Measurements from ENCODE around the gene PHEX. TPM values are rescaled to one million over a fixed set of nuclear protein-coding genes. Genes with fewer than 3 reads are reported as not detected.

PHEX gene
- total RNA-seq, 5 donors from 2014 or later (not counting 1 experiment from before 2014, with no cell fraction given), result 0.07 to 0.35 (median 0.16) TPM

DNA sequence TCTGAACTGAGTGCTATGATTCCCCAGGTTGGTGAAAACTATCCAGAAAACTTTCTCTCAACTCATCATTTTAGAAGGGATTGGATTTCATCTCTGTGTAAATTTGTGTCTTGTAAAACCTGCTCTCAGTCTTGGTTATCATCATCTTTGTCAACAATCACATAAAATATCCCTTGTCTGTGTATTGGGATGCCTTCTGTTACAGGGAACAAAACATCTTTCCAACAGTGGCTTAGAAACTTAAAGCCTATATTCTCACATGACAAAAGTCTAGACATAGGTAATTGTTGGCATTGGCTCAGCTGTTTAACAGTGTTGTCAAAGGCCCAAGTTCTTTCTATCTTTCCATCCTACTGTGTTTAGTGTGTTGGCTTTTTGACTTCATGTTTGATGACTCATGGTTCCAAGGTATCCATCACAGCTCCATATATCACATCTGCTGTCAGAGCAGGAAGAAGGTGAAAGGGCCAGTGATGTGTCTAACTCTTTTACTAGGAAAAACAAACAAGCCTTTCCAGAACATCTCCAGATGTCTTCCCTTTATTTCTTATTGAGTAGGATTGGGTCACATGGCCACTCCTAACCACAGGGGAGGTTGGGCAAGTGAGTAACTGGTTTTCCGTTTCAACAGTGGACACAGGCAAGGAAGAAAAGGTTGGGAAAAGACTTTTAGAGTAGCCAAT, 65.0 kb downstream of the PHEX start:
- H3K4me3 ChIP-seq (ENCODE audit: control insufficient read depth in 1 of 2, extremely low read depth in 1 of 2, low read length in 1 of 2), result no peak overlapping the region
- H3K36me3 ChIP-seq (ENCODE audit: control insufficient read depth in 2 of 2, extremely low read depth in 1 of 2, insufficient read depth in 1 of 2, low read length in 1 of 2), result no peaks in the 10 kb centered on the region
- WGBS (ENCODE audit: insufficient coverage), result no CpG with 5 or more reads among the region's 1 CpG
- Mint-ChIP-seq H3K4me1 (no peaks in the 10 kb centered on the region), H3K27ac (no peak overlapping the region), H3K9me3 (no peaks in the 10 kb centered on the region), H3K36me3 (no peaks in the 10 kb centered on the region), H3K4me3 (no peak overlapping the region), H3K27me3 (peaks cover 0 to 27% of the 10 kb centered on the region in 2 donors)
- CTCF ChIA-PET, result no interaction called here
- no peaks in the 10 kb centered on the region for H3K27me3 ChIP-seq (replicated peaks in 1 of 2; ENCODE audit: control insufficient read depth in 2 of 2, extremely low read depth in 1 of 2, insufficient read depth in 2 of 2, low read length in 1 of 2)
- POLR2A ChIA-PET, result interaction anchor here in 1 of 2 donors (0.7 kb wide), 1 partner anchor 1463 kb away, joined by 3 read pairs; no protein-coding TSS in a partner anchor
- no peaks in the 10 kb centered on the region for H3K9me3 ChIP-seq
- ATAC-seq (replicated peaks in 1 of 4) (no peak), DNase-seq (no peak)
- no peaks in the 10 kb centered on the region for H3K4me1 ChIP-seq (ENCODE audit: control insufficient read depth in 1 of 2, extremely low read depth in 1 of 2, insufficient read depth in 2 of 2, low read length in 2 of 2)
- no peak overlapping the region for H3K27ac ChIP-seq (ENCODE audit: low read length)

DNA sequence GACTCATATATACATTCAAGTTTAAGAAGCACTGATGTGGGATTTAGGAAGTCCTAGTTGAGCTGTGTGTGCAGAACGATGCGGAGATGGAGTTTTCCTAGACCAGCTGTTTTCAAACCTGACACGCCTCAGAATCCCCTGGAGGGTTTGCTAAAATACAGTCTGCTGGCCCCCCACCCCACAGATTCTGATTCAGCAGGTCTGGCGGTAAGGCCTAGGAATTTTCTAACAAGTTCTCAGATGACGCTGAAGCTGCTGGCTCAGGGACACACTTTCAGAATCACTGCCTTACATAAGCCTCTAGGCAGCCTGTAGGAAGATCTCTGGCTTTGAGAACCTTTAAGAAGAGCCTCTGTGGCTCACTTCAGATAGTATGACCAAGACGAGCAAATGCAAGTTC, 73.1 kb downstream of the PHEX start:
- no peak for DNase-seq
- Mint-ChIP-seq H3K4me1 (no peaks in the 10 kb centered on the region), H3K36me3 (no peaks in the 10 kb centered on the region), H3K27me3 (peaks cover 0 to 10% of the 10 kb centered on the region in 2 donors), H3K9me3 (no peaks in the 10 kb centered on the region), H3K4me3 (no peak overlapping the region), H3K27ac (no peak overlapping the region)
- Histone ChIP-seq H3K27ac (ENCODE audit: low read length) (no peak overlapping the region), H3K4me1 (ENCODE audit: control insufficient read depth in 1 of 2, extremely low read depth in 1 of 2, insufficient read depth in 2 of 2, low read length in 2 of 2) (no peaks in the 10 kb centered on the region), H3K9me3 (no peaks in the 10 kb centered on the region), H3K4me3 (ENCODE audit: control insufficient read depth in 1 of 2, extremely low read depth in 1 of 2, low read length in 1 of 2) (no peak overlapping the region), H3K27me3 (replicated peaks in 1 of 2; ENCODE audit: control insufficient read depth in 2 of 2, extremely low read depth in 1 of 2, insufficient read depth in 2 of 2, low read length in 1 of 2) (no peaks in the 10 kb centered on the region), H3K36me3 (ENCODE audit: control insufficient read depth in 2 of 2, extremely low read depth in 1 of 2, insufficient read depth in 1 of 2, low read length in 1 of 2) (no peaks in the 10 kb centered on the region)
- 92% methylated on average over 2 of the region's 6 CpGs for WGBS (ENCODE audit: insufficient coverage)
- POLR2A ChIA-PET, result no interaction called here
- CTCF ChIA-PET, result no interaction called here
- no peak for ATAC-seq (replicated peaks in 1 of 4)

DNA sequence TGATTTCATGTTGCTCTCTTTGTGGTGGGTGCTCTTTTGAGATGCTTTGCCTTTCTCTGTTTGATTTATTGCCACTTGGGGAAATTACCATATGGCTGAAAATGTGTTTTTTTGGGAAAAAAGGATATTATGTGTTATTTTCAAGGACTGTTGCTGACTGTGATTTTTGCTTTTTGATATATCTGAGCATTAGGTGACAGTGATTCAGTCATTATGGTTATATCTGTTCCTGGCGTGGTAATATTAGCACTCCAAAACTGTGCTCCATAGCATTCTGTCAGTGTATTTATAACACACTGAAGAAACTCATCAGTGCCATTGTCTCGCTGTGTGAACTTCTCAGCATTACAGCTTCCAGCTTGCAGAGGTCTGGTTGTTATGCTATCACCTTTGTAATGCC, 73.8 kb downstream of the PHEX start:
- H3K36me3 ChIP-seq (ENCODE audit: control insufficient read depth in 2 of 2, extremely low read depth in 1 of 2, insufficient read depth in 1 of 2, low read length in 1 of 2), result no peaks in the 10 kb centered on the region
- DNase-seq (no peak), ATAC-seq (replicated peaks in 1 of 4) (no peak)
- no peak overlapping the region for H3K27ac ChIP-seq (ENCODE audit: low read length)
- Mint-ChIP-seq H3K9me3 (no peaks in the 10 kb centered on the region), H3K27ac (no peak overlapping the region), H3K36me3 (no peaks in the 10 kb centered on the region), H3K4me3 (no peak overlapping the region), H3K4me1 (no peaks in the 10 kb centered on the region), H3K27me3 (peaks cover 0 to 7% of the 10 kb centered on the region in 2 donors)
- no peaks in the 10 kb centered on the region for H3K4me1 ChIP-seq (ENCODE audit: control insufficient read depth in 1 of 2, extremely low read depth in 1 of 2, insufficient read depth in 2 of 2, low read length in 2 of 2)
- ChIA-PET POLR2A (no interaction called here), CTCF (interaction anchor here in 1 of 2 donors (0.7 kb wide), 1 partner anchor 26 kb away, joined by 5 read pairs; no protein-coding TSS in a partner anchor)
- H3K4me3 ChIP-seq (ENCODE audit: control insufficient read depth in 1 of 2, extremely low read depth in 1 of 2, low read length in 1 of 2), result no peak overlapping the region
- no peaks in the 10 kb centered on the region for H3K27me3 ChIP-seq (replicated peaks in 1 of 2; ENCODE audit: control insufficient read depth in 2 of 2, extremely low read depth in 1 of 2, insufficient read depth in 2 of 2, low read length in 1 of 2)
- no peaks in the 10 kb centered on the region for H3K9me3 ChIP-seq
- no CpG with 5 or more reads among the region's 2 CpGs for WGBS (ENCODE audit: insufficient coverage)

DNA sequence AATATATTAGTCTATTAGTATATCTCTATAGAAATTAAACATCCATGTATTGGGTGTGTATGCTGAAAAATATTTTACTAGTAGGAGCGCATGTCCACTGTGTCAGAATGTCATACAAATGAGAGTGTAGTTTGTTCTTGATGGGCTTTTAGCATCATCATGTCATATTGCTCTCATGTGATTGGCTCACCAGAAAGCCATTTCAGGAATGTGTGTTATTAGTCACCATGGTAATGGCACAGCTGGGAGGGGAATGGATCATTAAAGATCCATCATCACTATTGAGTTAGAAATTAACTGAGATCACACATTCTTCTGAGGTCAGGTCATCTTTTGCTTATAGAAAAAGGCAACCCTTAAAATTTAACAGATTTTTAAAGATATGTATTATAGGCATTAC, 77.3 kb downstream of the PHEX start:
- Histone ChIP-seq H3K4me3 (ENCODE audit: control insufficient read depth in 1 of 2, extremely low read depth in 1 of 2, low read length in 1 of 2) (no peak overlapping the region), H3K4me1 (ENCODE audit: control insufficient read depth in 1 of 2, extremely low read depth in 1 of 2, insufficient read depth in 2 of 2, low read length in 2 of 2) (no peaks in the 10 kb centered on the region), H3K27ac (ENCODE audit: low read length) (no peak overlapping the region), H3K36me3 (ENCODE audit: control insufficient read depth in 2 of 2, extremely low read depth in 1 of 2, insufficient read depth in 1 of 2, low read length in 1 of 2) (no peaks in the 10 kb centered on the region), H3K27me3 (replicated peaks in 1 of 2; ENCODE audit: control insufficient read depth in 2 of 2, extremely low read depth in 1 of 2, insufficient read depth in 2 of 2, low read length in 1 of 2) (no peaks in the 10 kb centered on the region), H3K9me3 (no peaks in the 10 kb centered on the region)
- Mint-ChIP-seq H3K4me1 (no peaks in the 10 kb centered on the region), H3K27me3 (peaks cover 0 to 9% of the 10 kb centered on the region in 2 donors), H3K27ac (no peak overlapping the region), H3K9me3 (no peaks in the 10 kb centered on the region), H3K36me3 (no peaks in the 10 kb centered on the region), H3K4me3 (no peak overlapping the region)
- DNase-seq (no peak), ATAC-seq (replicated peaks in 1 of 4) (no peak)
- no CpG with 5 or more reads among the region's 1 CpG for WGBS (ENCODE audit: insufficient coverage)
- ChIA-PET POLR2A (no interaction called here), CTCF (no interaction called here)

DNA sequence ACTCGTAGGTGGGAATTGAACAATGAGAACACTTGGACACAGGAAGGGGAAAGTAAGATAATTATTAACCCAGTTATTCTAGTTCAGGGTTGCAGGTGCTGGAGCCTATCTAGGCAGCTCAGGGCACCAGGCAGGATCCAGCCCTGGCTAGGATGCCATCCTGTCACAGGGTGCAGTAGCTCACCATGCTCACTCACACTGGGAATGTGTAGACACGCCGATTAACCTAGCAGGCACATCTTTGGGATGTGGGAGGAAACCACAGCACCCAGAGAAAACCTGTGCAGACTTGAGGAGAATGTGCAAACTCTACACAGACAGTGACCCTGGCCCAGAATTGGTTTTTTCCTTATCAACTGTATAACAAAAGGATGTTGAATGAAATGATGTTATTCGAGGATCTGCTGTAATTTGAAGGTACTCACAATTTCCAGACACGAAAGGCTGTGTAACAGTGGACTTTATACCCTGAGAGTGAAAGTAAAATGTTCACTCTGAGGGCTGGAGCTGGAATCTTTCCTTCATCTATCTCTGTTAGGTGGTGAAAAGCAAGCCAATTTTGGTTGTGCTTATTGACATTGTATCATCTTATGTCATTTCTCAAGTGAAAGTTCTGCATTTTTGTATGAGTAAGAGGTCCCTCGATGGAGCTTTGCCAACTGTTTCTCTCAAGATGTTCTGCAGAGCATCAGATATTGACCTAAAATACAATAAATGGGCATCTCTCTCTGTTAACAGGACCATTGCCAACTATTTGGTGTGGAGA, 78.8 kb downstream of the PHEX start:
- no peaks in the 10 kb centered on the region for H3K9me3 ChIP-seq
- Mint-ChIP-seq H3K4me1 (no peaks in the 10 kb centered on the region), H3K9me3 (no peaks in the 10 kb centered on the region), H3K27me3 (peaks cover 0 to 11% of the 10 kb centered on the region in 2 donors), H3K36me3 (no peaks in the 10 kb centered on the region), H3K4me3 (no peak overlapping the region), H3K27ac (no peak overlapping the region)
- no peak overlapping the region for H3K27ac ChIP-seq (ENCODE audit: low read length)
- no peaks in the 10 kb centered on the region for H3K36me3 ChIP-seq (ENCODE audit: control insufficient read depth in 2 of 2, extremely low read depth in 1 of 2, insufficient read depth in 1 of 2, low read length in 1 of 2)
- ATAC-seq (replicated peaks in 1 of 4) (no peak), DNase-seq (no peak)
- CTCF ChIA-PET, result no interaction called here
- no peaks in the 10 kb centered on the region for H3K27me3 ChIP-seq (replicated peaks in 1 of 2; ENCODE audit: control insufficient read depth in 2 of 2, extremely low read depth in 1 of 2, insufficient read depth in 2 of 2, low read length in 1 of 2)
- no peak overlapping the region for H3K4me3 ChIP-seq (ENCODE audit: control insufficient read depth in 1 of 2, extremely low read depth in 1 of 2, low read length in 1 of 2)
- no peaks in the 10 kb centered on the region for H3K4me1 ChIP-seq (ENCODE audit: control insufficient read depth in 1 of 2, extremely low read depth in 1 of 2, insufficient read depth in 2 of 2, low read length in 2 of 2)
- WGBS (ENCODE audit: insufficient coverage), result no CpG with 5 or more reads among the region's 6 CpGs
- POLR2A ChIA-PET, result no interaction called here

DNA sequence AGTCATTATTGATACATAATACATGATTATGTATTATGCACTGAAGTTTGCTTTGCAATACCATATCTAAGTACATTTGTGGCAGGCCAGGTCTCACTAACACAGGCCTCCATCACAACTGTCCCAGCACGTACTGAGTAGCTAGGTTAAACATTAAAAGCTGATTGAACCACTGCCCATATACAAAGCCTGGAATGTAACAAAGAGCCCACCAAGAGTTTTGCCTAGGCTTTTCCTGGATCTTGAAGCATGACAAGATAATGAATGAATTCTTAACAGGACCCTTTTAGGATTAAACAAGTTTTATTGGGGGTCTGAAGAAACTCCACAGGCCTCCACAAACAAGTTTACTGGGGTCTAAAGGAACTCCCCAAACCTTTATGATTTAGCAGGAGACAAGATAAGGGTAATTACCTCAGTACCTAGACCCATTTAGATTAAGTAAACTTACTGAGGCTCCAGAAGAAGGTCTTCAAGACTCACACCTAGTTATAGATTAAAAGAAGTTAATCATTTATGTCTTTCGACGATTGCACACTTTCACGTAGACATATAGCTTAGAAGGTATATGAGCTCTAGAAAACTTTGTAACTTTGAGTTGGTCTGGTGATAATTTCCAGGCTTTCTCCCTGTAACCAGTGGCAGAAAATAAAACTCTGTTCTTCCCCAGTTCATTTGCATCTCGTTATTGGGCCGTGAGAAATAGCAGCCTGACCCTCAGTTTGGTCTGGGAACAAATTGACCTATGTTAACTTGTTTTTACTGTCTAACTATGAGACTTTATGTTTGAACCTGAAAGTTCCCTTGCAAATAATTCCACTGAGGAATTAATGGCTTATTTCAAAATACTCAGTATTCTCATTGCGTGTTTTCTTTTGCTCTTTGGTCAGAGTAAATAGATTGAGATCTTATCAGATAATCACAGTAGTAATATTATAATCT, 84.8 kb downstream of the PHEX start:
- no peaks in the 10 kb centered on the region for H3K27me3 ChIP-seq (replicated peaks in 1 of 2; ENCODE audit: control insufficient read depth in 2 of 2, extremely low read depth in 1 of 2, insufficient read depth in 2 of 2, low read length in 1 of 2)
- no CpG with 5 or more reads among the region's 7 CpGs for WGBS (ENCODE audit: insufficient coverage)
- H3K4me3 Mint-ChIP-seq, result no peak overlapping the region
- DNase-seq (no peak), ATAC-seq (replicated peaks in 1 of 4) (no peak)
- POLR2A ChIA-PET, result no interaction called here
- H3K9me3 Mint-ChIP-seq, result no peaks in the 10 kb centered on the region
- no peaks in the 10 kb centered on the region for H3K36me3 Mint-ChIP-seq
- no peaks in the 10 kb centered on the region for H3K9me3 ChIP-seq
- H3K36me3 ChIP-seq (ENCODE audit: control insufficient read depth in 2 of 2, extremely low read depth in 1 of 2, insufficient read depth in 1 of 2, low read length in 1 of 2), result no peaks in the 10 kb centered on the region
- CTCF ChIA-PET, result no interaction called here
- H3K4me1 ChIP-seq (ENCODE audit: control insufficient read depth in 1 of 2, extremely low read depth in 1 of 2, insufficient read depth in 2 of 2, low read length in 2 of 2), result no peaks in the 10 kb centered on the region
- H3K27me3 Mint-ChIP-seq, result peaks cover 0 to 4% of the 10 kb centered on the region in 2 donors
- no peak overlapping the region for H3K27ac ChIP-seq (ENCODE audit: low read length)
- H3K27ac Mint-ChIP-seq, result no peak overlapping the region
- no peak overlapping the region for H3K4me3 ChIP-seq (ENCODE audit: control insufficient read depth in 1 of 2, extremely low read depth in 1 of 2, low read length in 1 of 2)
- no peaks in the 10 kb centered on the region for H3K4me1 Mint-ChIP-seq

Data from T-cell (primary cell).